Liver (tissue), 3 donors: ENCODE data around the gene NPPB.

Source experiments
- FOXA1 ChIP-seq: IDR thresholded peaks from 2 replicates; pipeline ENCODE4 v1.6.1; 2016; ENCODE audit warnings: antibody characterized with exemption
- FOXA2 ChIP-seq: IDR thresholded peaks from 2 replicates; pipeline ENCODE4 v1.6.1; 2016; ENCODE audit warnings: antibody characterized with exemption
- GABPA ChIP-seq, 2 donors: IDR thresholded peaks in 1 of 2; conservative IDR thresholded peaks in 1 of 2; 2 replicates each; pipeline ENCODE4 v1.6.1; 2016; ENCODE audit warnings: antibody characterized with exemption in 2 of 2, mild to moderate bottlenecking in 1 of 2, moderate library complexity in 1 of 2
- JUND ChIP-seq, 2 donors: IDR thresholded peaks; 2 replicates each; pipeline ENCODE4 v1.6.1; 2016; ENCODE audit warnings: antibody characterized with exemption in 2 of 2
- TAF1 ChIP-seq: conservative IDR thresholded peaks from 2 replicates; pipeline ENCODE4 v1.6.1; 2016; ENCODE audit warnings: antibody characterized with exemption, mild to moderate bottlenecking
- YY1 ChIP-seq: IDR thresholded peaks from 2 replicates; pipeline ENCODE4 v1.6.1; 2016; ENCODE audit warnings: antibody characterized with exemption, mild to moderate bottlenecking
- TF ChIP-seq, protein P1 (sequence below): fragments of 150-350 bp; IDR thresholded peaks from 2 replicates; pipeline ENCODE4 v1.5.1; 2017; ENCODE audit warnings: improper control_type of control experiment, low read depth, low read length; ENCODE audit not compliant: missing input control
- TF ChIP-seq, protein P2 (sequence below): IDR thresholded peaks from 2 replicates; pipeline ENCODE4 v1.6.1; 2016; ENCODE audit warnings: antibody characterized with exemption
- TF ChIP-seq, protein P3 (sequence below): IDR thresholded peaks from 2 replicates; pipeline ENCODE4 v1.6.1; 2016; ENCODE audit warnings: antibody characterized with exemption
- TF ChIP-seq, protein P4 (sequence below): IDR thresholded peaks from 2 replicates; pipeline ENCODE4 v1.6.1; 2016; ENCODE audit warnings: antibody characterized with exemption
- TF ChIP-seq, protein P5 (sequence below): IDR thresholded peaks from 2 replicates; pipeline ENCODE4 v1.6.1; 2016; ENCODE audit warnings: antibody characterized with exemption, mild to moderate bottlenecking
- donor health status: healthy.
- donor health status: healthy.

DNA sequence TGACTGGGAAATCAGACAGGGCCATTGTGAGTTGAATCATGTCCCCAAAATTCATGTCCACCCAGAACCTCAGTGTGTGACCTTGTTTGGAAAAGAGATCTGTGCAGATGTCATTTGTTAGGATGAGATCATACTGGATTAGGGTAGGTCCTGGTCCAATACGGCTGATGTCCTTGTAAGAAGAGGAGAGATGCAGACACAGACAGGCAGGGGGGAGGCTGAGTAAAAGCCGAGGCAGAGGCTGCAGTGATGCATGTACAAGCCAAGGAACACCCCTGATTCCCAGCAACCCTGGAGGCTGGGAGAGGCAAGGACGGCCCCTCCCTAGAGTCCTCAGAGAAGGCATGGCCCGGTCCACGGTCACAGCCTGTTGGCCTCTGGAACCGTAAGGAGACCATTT, 15.9 kb upstream of the NPPB start:
- TF ChIP-seq, protein P1, sequence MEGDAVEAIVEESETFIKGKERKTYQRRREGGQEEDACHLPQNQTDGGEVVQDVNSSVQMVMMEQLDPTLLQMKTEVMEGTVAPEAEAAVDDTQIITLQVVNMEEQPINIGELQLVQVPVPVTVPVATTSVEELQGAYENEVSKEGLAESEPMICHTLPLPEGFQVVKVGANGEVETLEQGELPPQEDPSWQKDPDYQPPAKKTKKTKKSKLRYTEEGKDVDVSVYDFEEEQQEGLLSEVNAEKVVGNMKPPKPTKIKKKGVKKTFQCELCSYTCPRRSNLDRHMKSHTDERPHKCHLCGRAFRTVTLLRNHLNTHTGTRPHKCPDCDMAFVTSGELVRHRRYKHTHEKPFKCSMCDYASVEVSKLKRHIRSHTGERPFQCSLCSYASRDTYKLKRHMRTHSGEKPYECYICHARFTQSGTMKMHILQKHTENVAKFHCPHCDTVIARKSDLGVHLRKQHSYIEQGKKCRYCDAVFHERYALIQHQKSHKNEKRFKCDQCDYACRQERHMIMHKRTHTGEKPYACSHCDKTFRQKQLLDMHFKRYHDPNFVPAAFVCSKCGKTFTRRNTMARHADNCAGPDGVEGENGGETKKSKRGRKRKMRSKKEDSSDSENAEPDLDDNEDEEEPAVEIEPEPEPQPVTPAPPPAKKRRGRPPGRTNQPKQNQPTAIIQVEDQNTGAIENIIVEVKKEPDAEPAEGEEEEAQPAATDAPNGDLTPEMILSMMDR, result no peak
- TF ChIP-seq JUND (IDR thresholded peaks at IDR 0.05), result no peak
- no peak for TF ChIP-seq YY1
- TF ChIP-seq, protein P2, sequence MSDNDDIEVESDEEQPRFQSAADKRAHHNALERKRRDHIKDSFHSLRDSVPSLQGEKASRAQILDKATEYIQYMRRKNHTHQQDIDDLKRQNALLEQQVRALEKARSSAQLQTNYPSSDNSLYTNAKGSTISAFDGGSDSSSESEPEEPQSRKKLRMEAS, result no peak
- no peak for TF ChIP-seq TAF1
- no peak for TF ChIP-seq GABPA (IDR thresholded peaks at IDR 0.05 in 1 of 2, conservative IDR thresholded peaks at IDR 0.05 in 1 of 2)
- TF ChIP-seq, protein P3, sequence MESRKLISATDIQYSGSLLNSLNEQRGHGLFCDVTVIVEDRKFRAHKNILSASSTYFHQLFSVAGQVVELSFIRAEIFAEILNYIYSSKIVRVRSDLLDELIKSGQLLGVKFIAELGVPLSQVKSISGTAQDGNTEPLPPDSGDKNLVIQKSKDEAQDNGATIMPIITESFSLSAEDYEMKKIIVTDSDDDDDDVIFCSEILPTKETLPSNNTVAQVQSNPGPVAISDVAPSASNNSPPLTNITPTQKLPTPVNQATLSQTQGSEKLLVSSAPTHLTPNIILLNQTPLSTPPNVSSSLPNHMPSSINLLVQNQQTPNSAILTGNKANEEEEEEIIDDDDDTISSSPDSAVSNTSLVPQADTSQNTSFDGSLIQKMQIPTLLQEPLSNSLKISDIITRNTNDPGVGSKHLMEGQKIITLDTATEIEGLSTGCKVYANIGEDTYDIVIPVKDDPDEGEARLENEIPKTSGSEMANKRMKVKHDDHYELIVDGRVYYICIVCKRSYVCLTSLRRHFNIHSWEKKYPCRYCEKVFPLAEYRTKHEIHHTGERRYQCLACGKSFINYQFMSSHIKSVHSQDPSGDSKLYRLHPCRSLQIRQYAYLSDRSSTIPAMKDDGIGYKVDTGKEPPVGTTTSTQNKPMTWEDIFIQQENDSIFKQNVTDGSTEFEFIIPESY, result no peak
- TF ChIP-seq, protein P4, sequence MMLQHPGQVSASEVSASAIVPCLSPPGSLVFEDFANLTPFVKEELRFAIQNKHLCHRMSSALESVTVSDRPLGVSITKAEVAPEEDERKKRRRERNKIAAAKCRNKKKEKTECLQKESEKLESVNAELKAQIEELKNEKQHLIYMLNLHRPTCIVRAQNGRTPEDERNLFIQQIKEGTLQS, result no peak
- TF ChIP-seq, protein P5, sequence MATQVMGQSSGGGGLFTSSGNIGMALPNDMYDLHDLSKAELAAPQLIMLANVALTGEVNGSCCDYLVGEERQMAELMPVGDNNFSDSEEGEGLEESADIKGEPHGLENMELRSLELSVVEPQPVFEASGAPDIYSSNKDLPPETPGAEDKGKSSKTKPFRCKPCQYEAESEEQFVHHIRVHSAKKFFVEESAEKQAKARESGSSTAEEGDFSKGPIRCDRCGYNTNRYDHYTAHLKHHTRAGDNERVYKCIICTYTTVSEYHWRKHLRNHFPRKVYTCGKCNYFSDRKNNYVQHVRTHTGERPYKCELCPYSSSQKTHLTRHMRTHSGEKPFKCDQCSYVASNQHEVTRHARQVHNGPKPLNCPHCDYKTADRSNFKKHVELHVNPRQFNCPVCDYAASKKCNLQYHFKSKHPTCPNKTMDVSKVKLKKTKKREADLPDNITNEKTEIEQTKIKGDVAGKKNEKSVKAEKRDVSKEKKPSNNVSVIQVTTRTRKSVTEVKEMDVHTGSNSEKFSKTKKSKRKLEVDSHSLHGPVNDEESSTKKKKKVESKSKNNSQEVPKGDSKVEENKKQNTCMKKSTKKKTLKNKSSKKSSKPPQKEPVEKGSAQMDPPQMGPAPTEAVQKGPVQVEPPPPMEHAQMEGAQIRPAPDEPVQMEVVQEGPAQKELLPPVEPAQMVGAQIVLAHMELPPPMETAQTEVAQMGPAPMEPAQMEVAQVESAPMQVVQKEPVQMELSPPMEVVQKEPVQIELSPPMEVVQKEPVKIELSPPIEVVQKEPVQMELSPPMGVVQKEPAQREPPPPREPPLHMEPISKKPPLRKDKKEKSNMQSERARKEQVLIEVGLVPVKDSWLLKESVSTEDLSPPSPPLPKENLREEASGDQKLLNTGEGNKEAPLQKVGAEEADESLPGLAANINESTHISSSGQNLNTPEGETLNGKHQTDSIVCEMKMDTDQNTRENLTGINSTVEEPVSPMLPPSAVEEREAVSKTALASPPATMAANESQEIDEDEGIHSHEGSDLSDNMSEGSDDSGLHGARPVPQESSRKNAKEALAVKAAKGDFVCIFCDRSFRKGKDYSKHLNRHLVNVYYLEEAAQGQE, result no peak
- no peak for TF ChIP-seq FOXA2
- TF ChIP-seq FOXA1, result no peak
